Stimulated activated CD8-positive, alpha-beta memory T cell treated with anti-CD3 and anti-CD28 coated beads, Interleukin-7, amount 100 ng/mL, for 24 hours (primary cell): ENCODE measurements around the gene FYTTD1.
A peak's percentile ranks its signal among the peaks of the same experiment; 100 is the strongest.
"Not testable (repeated sequence)": the region's sequence is repeated elsewhere in the genome, so short reads cannot be mapped to it uniquely, and the experiment has no call there.

Source experiments
- DNase-seq: peaks from one replicate; pipeline ENCODE4 v3.0.0-alpha.2; 2020; ENCODE audit warnings: low read depth

FYTTD1 gene

GRCh38 chr3:197749601-197750395 lies at the start of gene FYTTD1:
FYTTD1 (plus strand) TSS chr3:197749883; CDS start chr3:197749972, 89 bp downstream.
- DNase-seq = peak; percentile 57

DNA sequence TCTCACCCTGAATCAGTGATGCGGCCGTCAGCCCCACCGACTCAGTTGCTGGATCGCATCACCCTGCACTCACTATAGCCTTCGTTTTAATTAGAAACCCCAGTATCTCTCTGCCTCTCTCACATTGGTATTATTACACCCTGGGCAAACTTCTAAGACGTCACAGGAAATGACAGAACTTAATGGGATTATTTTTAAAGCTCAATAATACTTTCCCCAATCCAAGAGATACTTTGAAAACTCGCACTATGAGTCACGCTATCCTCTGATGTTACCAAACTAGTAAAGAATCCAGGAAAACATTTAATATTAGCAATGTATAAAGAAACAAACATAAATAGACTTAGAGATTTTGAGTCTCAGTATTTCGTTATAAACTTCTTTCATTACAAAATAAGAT lies 49.6 kb upstream of the FYTTD1 start:
- DNase-seq = no peak

DNA sequence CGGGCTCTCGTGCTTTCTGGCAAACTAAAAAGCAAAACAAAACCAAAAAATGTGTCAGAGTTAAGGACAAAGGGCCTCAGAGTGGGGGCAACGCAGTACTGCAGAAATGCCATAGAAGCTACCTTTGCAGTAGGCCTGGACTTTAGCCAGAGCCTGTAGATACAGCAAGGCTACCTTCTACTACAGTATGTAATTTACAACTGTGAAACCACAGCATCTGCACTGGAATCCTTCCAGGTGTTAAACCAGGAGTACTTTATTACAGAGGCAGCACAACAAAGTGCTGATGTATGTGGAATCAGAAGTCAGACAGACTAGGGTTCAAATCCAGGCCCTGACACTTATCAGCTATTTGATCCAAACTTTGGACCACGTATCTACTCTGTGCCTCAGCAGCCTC lies 47.8 kb upstream of the FYTTD1 start:
- no peak for DNase-seq

GRCh38 chr3:197706658-197707057 lies 43.0 kb upstream of the FYTTD1 start:
- no peak for DNase-seq

- DNase-seq = no peak
Observed at GRCh38 chr3:197709135-197709534, 40.5 kb upstream of the FYTTD1 start.

- not testable (repeated sequence) for DNase-seq
Observed at GRCh38 chr3:197710965-197711364, 38.7 kb upstream of the FYTTD1 start.

DNA sequence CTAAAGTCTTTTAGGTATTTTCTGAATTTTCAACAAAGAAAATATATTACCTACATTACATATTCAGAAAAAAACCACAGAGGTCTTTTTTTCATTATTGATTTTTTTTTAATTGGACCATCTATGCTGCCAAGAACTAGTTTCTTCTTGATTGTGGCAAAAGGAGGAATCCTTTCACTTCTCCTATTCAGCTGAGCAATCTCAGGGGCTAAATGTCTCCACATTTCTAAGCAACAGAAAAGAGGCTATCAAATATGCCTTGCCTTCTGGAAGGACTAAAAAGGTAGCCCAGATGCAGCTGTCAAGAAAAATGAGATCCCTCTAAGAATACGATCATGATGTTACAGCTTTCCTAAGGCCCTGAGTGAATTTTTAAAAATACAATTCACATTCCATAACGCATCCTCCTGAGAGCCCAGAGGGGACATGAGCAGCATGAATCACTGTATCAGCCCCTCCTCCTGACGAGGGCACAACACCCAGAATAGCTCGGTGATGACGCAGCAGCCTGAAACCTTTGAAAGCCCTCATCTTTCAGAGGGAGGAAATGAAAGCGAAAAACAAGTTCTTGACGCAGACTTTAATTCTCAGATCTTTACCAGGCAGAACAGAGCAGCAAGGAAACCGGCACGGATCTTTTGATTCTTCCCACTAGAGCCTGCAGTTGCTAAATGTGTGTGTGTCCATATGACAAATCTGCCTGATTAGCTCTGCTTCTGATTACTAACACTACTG lies 37.5 kb upstream of the FYTTD1 start:
- peak; percentile 62 for DNase-seq

GRCh38 chr3:197713477-197713822 lies 36.2 kb upstream of the FYTTD1 start:
- no peak for DNase-seq

DNA sequence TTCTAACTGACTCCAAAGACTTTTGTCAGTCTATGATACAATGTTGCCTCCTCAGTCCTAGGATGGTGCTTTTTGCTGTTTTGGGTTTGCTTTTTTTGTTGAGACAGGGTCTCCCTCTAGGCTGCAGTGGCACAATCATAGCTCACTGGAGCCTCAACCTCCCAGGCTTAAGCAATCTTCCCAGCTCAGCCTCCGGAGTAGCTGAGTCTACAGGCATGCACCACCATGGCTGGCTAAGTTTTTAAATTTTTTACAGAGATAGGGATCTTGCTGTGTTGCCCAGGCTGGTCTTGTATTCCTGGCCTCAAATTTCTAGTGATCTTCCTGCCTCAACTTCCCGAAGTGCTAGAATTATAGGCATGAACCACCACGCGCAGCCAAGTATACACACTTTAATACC lies 35.4 kb upstream of the FYTTD1 start:
- no peak for DNase-seq

- no peak for DNase-seq
Observed at GRCh38 chr3:197718891-197719290, 30.8 kb upstream of the FYTTD1 start.

GRCh38 chr3:197720694-197721093 lies 29.0 kb upstream of the FYTTD1 start:
- DNase-seq = no peak

GRCh38 chr3:197722734-197723133 lies 26.9 kb upstream of the FYTTD1 start:
- DNase-seq = no peak

GRCh38 chr3:197727878-197728277 lies 21.8 kb upstream of the FYTTD1 start:
- not testable (repeated sequence) for DNase-seq

- no peak for DNase-seq
Observed at GRCh38 chr3:197728487-197728886, 21.2 kb upstream of the FYTTD1 start.

GRCh38 chr3:197730200-197730599 lies 19.5 kb upstream of the FYTTD1 start:
- no peak for DNase-seq

DNA sequence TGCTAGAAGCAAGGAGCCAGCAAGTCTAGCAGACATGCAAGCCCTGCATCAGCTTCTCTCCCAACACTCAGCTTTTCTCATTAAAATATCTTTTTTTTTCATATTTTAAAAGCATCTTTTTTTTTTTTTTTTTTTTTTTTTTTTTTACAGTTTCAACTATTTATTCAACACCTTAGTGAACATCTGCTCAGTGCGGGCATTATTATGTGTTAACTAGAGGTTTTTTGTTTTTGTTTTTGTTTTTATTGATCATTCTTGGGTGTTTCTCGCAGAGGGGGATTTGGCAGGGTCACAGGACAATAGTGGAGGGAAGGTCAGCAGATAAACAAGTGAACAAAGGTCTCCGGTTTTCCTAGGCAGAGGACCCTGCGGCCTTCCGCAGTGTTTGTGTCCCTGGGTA lies 18.9 kb upstream of the FYTTD1 start:
- not testable (repeated sequence) for DNase-seq

DNA sequence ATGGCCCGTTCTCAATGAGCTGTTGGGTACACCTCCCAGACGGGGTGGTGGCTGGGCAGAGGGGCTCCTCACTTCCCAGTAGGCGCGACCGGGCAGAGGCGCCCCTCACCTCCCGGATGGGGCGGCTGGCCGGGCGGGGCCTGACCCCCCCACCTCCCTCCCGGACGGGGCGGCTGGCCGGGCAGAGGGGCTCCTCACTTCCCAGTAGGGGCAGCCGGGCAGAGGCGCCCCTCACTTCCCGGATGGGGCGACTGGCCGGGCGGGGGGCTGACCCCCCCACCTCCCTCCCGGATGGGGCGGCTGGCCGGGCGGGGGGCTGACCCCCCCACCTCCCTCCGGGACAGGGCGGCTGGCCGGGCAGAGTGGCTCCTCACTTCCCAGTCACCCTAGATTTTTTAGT lies 18.2 kb upstream of the FYTTD1 start:
- DNase-seq = not testable (repeated sequence)

GRCh38 chr3:197733042-197733441 lies 16.6 kb upstream of the FYTTD1 start:
- DNase-seq = no peak

DNA sequence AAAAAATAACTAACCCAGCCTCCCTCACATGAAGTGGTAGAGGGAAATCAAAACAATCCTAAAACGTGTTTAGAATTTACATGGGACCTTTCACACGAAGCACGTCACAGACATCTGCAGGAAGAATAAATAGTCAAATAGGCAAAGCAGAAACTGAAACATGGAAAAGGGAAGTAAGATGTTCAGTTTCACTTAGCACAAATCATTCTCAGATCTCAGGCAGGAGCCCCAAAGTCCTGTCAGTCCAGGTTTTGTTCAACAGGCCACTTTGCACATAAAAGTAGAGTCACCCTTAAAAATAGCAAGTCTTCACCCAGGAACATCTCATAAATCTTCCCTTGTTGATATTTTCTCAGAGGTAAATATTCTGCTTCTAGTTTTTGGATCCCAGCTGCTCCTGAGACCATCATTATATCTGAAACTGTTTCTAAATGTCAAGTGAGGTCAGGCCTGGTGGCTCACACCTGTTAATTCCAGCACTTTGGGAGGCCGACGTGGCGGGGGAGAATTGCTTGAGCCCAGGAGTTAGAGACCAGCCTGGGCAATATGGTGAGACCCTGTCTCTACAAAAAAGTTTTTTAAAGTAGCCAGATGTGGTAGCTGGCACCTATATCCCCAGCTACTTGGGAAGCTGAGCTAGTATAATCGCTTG lies 14.9 kb upstream of the FYTTD1 start:
- DNase-seq = no peak

DNA sequence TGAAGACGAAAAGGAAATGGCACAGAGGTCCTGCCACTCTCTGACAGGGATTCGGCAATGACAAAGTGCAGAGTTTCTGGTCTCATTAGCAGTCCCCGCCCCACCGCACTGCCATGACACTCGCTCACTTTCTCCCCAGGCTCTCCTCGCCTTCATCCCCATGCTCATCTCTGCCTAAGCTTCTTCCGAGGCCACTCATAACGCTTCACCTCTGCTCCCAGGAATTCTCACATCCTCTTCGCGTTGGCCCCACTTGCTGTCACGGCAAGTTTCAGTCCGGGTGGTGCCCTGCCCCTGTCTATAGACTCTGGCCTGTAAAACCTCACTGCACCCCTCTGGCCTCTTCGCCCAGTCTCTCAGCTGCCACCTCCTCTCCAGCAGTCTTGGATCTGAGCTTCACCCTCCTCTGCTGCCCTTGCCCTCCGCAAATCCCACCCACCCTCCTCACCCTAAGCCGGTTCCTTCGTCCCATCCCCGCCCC lies 13.6 kb upstream of the FYTTD1 start:
- DNase-seq = peak; percentile 29

DNA sequence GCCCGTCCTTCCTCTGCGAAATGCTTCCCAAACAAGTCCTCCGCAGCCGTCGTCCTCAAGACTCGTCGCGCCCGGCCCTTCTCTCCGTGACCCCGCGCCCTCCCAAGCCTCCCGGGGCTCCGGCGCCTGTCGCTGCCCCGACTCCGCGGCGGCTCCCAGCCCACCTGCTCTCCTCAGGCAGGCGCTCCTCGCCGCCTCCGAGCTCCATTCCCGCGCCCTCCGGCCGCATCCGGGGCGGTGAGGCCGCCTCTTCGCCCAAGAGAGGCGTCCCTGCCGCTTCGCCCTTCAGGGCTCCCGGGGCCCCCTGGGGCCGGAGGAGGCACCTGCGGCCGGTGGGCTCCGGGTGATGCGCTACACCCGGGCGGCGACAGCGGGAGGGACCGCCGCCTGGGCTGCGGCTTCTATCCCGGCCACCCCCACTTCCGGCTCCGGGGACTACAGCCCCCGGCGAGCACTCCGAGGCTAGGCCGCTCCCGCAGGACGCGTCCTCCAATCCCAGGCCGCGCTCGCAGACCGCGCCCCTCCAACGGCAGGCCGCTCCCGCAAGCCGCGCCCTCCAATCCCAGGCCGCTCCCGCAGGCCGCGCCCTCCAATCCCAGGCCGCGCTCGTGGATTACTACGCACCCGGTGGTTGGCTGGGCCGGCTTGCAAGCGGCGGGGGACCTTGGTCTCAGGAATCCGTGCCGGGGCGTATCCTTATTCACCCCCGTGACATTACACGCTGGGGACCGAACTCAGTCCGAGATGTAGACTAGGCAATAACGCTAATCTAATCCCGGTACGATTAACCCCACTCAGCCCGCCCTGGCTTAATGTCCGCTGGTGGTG lies 13.0 kb upstream of the FYTTD1 start, which contains the start of gene RUBCN:
RUBCN (minus strand) TSS at position 414 of the 828 bp plus-strand sequence; CDS start at position 229, 185 bp downstream.
- peak; percentile 87 for DNase-seq

DNA sequence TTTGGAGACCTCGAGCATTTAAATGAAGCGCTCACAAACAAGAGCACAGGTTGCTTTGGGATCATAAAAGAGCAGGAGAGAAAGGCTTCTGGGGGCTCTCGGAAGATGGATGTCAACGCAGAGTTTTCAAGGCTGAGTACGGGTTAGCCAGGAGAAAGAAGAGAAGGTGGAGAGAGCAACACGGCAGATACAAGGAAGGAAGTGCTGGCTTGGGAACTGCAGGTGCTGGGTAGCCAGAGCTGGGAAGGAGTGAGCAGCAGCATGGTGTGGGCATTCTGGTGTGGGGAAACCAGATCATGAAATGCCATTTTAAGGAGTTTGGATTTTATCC lies 12.4 kb upstream of the FYTTD1 start:
- no peak for DNase-seq
